HepG2 (cell line): ENCODE measurements around the gene TOPORS. TPM values are rescaled to one million over a fixed set of nuclear protein-coding genes. Genes with fewer than 3 reads are reported as not detected.

ENCODE experiments used
- FOXK2 ChIP-seq: fragments of 450-650 bp; IDR thresholded peaks from 2 replicates; pipeline ENCODE4 v1.6.1; 2016
- KDM1A ChIP-seq: IDR thresholded peaks from 2 replicates; pipeline ENCODE4 v1.6.1; 2016; ENCODE audit warnings: missing compliant biosample characterization
- KDM3A ChIP-seq: IDR thresholded peaks from 2 replicates; pipeline ENCODE4 v1.6.1; 2018; ENCODE audit warnings: low read depth, missing compliant biosample characterization
- MAF1 ChIP-seq: sonication (generic); formaldehyde crosslinking; IDR thresholded peaks from 2 replicates; pipeline ENCODE4 v1.5.0; 2020; ENCODE audit warnings: missing genetic modification reagents, borderline replicate concordance
- NCOA5 ChIP-seq: sonication (generic); formaldehyde crosslinking; IDR thresholded peaks from 2 replicates; pipeline ENCODE4 v1.4.0; 2020; ENCODE audit warnings: missing genetic modification reagents
- NFIB ChIP-seq: sonication (generic); formaldehyde crosslinking; IDR thresholded peaks from 2 replicates; pipeline ENCODE4 v1.9.0; 2021; ENCODE audit warnings: missing genetic modification reagents, mild to moderate bottlenecking, borderline replicate concordance
- RXRB ChIP-seq: IDR thresholded peaks from 2 replicates; pipeline ENCODE4 v1.6.1; 2016; ENCODE audit warnings: borderline replicate concordance, missing genetic modification reagents, missing compliant biosample characterization
- SYNCRIP ChIP-seq: fragments of 200-400 bp; formaldehyde crosslinking; IDR thresholded peaks from 2 replicates; pipeline ENCODE4 v1.6.1; 2018; ENCODE audit warnings: mild to moderate bottlenecking, low read depth, low read length; ENCODE audit not compliant: insufficient read depth
- ZEB1 ChIP-seq: IDR thresholded peaks from 2 replicates; pipeline ENCODE4 v1.6.1; 2012; ENCODE audit warnings: mild to moderate bottlenecking, low read depth, inconsistent platforms; ENCODE audit not compliant: insufficient replicate concordance
- ZNF605 ChIP-seq: sonication (generic); formaldehyde crosslinking; IDR thresholded peaks from 2 replicates; pipeline ENCODE4 v1.8.0; 2022; ENCODE audit warnings: mild to moderate bottlenecking, missing genetic modification reagents
- ZNF781 ChIP-seq: sonication (generic); formaldehyde crosslinking; IDR thresholded peaks from 2 replicates; pipeline ENCODE4 v1.5.1; 2020; ENCODE audit warnings: borderline replicate concordance, mild to moderate bottlenecking, missing genetic modification reagents; ENCODE audit errors: not compliant biosample characterization
- polyA plus RNA-seq, 8 experiments: library from polyadenylated mRNA; depleted of rRNA in 3 of 8; stranded (reverse) in 7 of 8; unstranded in 1 of 8; fragments of >200 nt; fragmentation: Illumina TruSeq in 4 of 8; extraction: Trizol in 4 of 8; gene quantifications; 2 replicates each; pipeline versions ENCODE4 v1.2.1 to v1.2.3, GENCODE V29; 2011 to 2016; ENCODE audit warnings: low read depth in 4 of 8, missing spikeins in 1 of 8, mixed read lengths in 1 of 8; ENCODE audit not compliant: insufficient read depth in 1 of 8
- total RNA-seq, 5 experiments: library from RNA; depleted of rRNA; stranded (reverse); fragments of >200 nt; fragmentation: Illumina TruSeq; extraction: Trizol; gene quantifications; 2 replicates each; pipeline ENCODE4 v1.2.3, GENCODE V29; 2016; ENCODE audit warnings: low read depth in 1 of 5
- TF ChIP-seq, protein P1 (sequence below): sonication (generic); formaldehyde crosslinking; IDR thresholded peaks from 2 replicates; pipeline ENCODE4 v1.4.0; 2020; ENCODE audit warnings: missing genetic modification reagents, borderline replicate concordance
- TF ChIP-seq, protein P2 (sequence below): sonication (generic); formaldehyde crosslinking; IDR thresholded peaks from 2 replicates; pipeline ENCODE4 v1.5.0; 2020; ENCODE audit warnings: missing genetic modification reagents, mild to moderate bottlenecking, borderline replicate concordance
- TF ChIP-seq, protein P3 (sequence below): sonication (generic); formaldehyde crosslinking; IDR thresholded peaks from 2 replicates; pipeline ENCODE4 v1.5.0; 2020; ENCODE audit warnings: mild to moderate bottlenecking, missing genetic modification reagents, borderline replicate concordance
- TF ChIP-seq, protein P4 (sequence below): sonication (generic); formaldehyde crosslinking; IDR thresholded peaks from 2 replicates; pipeline ENCODE4 v1.4.0; 2020; ENCODE audit warnings: mild to moderate bottlenecking, missing genetic modification reagents, borderline replicate concordance

TOPORS gene
- total and polyA plus RNA-seq, 2 of the 13 experiments (the other 11 are each of a cell fraction or from before 2014, with no cell fraction given): 6.8 to 19.6 TPM

DNA sequence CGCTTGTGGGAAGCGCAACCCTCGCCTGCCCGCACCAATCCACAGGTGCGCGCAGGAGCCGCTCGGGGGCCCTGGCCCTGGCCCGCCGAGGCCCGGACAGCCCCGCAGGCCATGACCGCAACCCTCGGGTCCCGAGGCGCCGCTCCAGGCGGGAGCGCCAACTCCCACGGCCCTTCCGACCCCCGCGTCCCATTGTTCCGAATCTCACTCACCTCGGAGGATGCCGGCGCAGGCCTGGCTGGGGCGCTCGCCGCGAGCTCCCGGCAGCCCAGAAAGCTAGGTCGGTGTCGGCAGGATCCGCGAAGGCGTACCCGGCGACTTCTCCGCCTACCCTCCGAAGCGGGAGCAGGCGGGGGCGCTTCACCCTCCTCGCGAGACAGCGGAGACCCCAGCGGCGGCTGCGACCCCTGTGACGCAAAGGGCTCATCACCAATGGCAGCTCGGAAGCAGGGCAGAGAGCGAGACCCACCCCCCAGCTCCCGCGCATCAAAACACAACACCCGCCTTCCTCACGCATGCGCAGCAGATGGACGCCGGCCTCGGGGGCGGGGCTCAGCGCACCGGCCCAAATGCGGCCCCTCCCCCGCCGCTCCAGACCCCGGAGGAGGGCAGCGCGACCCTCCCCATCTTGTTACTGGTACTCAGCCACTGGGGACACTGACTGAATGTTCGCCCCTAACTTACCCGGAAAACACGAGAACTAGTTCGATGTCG, 1.7 kb downstream of the TOPORS start (continued):
- TF ChIP-seq, protein P1, sequence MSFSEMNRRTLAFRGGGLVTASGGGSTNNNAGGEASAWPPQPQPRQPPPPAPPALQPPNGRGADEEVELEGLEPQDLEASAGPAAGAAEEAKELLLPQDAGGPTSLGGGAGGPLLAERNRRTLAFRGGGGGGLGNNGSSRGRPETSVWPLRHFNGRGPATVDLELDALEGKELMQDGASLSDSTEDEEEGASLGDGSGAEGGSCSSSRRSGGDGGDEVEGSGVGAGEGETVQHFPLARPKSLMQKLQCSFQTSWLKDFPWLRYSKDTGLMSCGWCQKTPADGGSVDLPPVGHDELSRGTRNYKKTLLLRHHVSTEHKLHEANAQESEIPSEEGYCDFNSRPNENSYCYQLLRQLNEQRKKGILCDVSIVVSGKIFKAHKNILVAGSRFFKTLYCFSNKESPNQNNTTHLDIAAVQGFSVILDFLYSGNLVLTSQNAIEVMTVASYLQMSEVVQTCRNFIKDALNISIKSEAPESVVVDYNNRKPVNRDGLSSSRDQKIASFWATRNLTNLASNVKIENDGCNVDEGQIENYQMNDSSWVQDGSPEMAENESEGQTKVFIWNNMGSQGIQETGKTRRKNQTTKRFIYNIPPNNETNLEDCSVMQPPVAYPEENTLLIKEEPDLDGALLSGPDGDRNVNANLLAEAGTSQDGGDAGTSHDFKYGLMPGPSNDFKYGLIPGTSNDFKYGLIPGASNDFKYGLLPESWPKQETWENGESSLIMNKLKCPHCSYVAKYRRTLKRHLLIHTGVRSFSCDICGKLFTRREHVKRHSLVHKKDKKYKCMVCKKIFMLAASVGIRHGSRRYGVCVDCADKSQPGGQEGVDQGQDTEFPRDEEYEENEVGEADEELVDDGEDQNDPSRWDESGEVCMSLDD (CRISPR knock-in tag): no peak
- TF ChIP-seq, protein P2, sequence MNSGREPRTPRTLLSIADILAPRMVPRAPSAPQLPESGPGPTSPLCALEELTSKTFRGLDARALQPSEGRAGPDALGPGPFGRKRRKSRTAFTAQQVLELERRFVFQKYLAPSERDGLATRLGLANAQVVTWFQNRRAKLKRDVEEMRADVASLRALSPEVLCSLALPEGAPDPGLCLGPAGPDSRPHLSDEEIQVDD (CRISPR knock-in tag): no peak; the same call in 1 of the 2 replicates
- TF ChIP-seq RXRB (CRISPR knock-in tag) (no peak), MAF1 (CRISPR knock-in tag) (no peak), ZNF605 (CRISPR knock-in tag) (no peak), ZNF781 (CRISPR knock-in tag) (no peak), SYNCRIP (no peak), NFIB (CRISPR knock-in tag) (no peak), KDM3A (CRISPR knock-in tag) (no peak), KDM1A (no peak), FOXK2 (peak; percentile 88), NCOA5 (CRISPR knock-in tag) (no peak), ZEB1 (no peak)
- TF ChIP-seq, protein P3, sequence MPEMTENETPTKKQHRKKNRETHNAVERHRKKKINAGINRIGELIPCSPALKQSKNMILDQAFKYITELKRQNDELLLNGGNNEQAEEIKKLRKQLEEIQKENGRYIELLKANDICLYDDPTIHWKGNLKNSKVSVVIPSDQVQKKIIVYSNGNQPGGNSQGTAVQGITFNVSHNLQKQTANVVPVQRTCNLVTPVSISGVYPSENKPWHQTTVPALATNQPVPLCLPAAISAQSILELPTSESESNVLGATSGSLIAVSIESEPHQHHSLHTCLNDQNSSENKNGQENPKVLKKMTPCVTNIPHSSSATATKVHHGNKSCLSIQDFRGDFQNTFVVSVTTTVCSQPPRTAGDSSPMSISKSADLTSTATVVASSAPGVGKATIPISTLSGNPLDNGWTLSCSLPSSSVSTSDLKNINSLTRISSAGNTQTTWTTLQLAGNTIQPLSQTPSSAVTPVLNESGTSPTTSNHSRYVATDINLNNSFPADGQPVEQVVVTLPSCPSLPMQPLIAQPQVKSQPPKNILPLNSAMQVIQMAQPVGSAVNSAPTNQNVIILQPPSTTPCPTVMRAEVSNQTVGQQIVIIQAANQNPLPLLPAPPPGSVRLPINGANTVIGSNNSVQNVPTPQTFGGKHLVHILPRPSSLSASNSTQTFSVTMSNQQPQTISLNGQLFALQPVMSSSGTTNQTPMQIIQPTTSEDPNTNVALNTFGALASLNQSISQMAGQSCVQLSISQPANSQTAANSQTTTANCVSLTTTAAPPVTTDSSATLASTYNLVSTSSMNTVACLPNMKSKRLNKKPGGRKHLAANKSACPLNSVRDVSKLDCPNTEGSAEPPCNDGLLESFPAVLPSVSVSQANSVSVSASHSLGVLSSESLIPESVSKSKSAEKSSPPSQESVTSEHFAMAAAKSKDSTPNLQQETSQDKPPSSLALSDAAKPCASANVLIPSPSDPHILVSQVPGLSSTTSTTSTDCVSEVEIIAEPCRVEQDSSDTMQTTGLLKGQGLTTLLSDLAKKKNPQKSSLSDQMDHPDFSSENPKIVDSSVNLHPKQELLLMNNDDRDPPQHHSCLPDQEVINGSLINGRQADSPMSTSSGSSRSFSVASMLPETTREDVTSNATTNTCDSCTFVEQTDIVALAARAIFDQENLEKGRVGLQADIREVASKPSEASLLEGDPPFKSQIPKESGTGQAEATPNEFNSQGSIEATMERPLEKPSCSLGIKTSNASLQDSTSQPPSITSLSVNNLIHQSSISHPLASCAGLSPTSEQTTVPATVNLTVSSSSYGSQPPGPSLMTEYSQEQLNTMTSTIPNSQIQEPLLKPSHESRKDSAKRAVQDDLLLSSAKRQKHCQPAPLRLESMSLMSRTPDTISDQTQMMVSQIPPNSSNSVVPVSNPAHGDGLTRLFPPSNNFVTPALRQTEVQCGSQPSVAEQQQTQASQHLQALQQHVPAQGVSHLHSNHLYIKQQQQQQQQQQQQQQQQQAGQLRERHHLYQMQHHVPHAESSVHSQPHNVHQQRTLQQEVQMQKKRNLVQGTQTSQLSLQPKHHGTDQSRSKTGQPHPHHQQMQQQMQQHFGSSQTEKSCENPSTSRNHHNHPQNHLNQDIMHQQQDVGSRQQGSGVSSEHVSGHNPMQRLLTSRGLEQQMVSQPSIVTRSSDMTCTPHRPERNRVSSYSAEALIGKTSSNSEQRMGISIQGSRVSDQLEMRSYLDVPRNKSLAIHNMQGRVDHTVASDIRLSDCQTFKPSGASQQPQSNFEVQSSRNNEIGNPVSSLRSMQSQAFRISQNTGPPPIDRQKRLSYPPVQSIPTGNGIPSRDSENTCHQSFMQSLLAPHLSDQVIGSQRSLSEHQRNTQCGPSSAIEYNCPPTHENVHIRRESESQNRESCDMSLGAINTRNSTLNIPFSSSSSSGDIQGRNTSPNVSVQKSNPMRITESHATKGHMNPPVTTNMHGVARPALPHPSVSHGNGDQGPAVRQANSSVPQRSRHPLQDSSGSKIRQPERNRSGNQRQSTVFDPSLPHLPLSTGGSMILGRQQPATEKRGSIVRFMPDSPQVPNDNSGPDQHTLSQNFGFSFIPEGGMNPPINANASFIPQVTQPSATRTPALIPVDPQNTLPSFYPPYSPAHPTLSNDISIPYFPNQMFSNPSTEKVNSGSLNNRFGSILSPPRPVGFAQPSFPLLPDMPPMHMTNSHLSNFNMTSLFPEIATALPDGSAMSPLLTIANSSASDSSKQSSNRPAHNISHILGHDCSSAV (CRISPR knock-in tag): no peak
- TF ChIP-seq, protein P4, sequence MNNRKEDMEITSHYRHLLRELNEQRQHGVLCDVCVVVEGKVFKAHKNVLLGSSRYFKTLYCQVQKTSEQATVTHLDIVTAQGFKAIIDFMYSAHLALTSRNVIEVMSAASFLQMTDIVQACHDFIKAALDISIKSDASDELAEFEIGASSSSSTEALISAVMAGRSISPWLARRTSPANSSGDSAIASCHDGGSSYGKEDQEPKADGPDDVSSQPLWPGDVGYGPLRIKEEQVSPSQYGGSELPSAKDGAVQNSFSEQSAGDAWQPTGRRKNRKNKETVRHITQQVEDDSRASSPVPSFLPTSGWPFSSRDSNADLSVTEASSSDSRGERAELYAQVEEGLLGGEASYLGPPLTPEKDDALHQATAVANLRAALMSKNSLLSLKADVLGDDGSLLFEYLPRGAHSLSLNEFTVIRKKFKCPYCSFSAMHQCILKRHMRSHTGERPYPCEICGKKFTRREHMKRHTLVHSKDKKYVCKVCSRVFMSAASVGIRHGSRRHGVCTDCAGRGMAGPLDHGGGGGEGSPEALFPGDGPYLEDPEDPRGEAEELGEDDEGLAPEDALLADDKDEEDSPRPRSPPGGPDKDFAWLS (CRISPR knock-in tag): no peak
